Activated CD4-positive, alpha-beta memory T cell treated with anti-CD3 and anti-CD28 coated beads for 36 hours (primary cell): ENCODE measurements around the gene HS6ST3. TPM values are rescaled to one million over a fixed set of nuclear protein-coding genes. Genes with fewer than 3 reads are reported as not detected.
"Not testable (repeated sequence)": the region's sequence is repeated elsewhere in the genome, so short reads cannot be mapped to it uniquely, and the experiment has no call there.

ENCODE experiments used
- CTCF ChIA-PET: fragments of 350-600 bp; sonication (Branson Sonifier 250); formaldehyde crosslinking; loops from one replicate; lab custom pipeline; 2021; ENCODE audit warnings: antibody characterized with exemption, inconsistent platforms; lab: Charles Lee
- POLR2A ChIA-PET: fragments of 350-600 bp; sonication (Branson Sonifier 250); formaldehyde crosslinking; loops from one replicate; lab custom pipeline; 2021; ENCODE audit warnings: antibody characterized with exemption; lab: Charles Lee
- DNase-seq: peaks from one replicate; pipeline ENCODE4 v3.0.0-alpha.2; 2020
- H3K27ac Mint-ChIP-seq: one replicate; pipeline ENCODE4 v1.8.0; 2021; ENCODE audit warnings: mixed read lengths
- H3K27me3 Mint-ChIP-seq: one replicate; pipeline ENCODE4 v1.8.0; 2021; ENCODE audit warnings: mixed read lengths
- H3K36me3 Mint-ChIP-seq: one replicate; pipeline ENCODE4 v1.8.0; 2021; ENCODE audit warnings: mixed read lengths
- H3K4me1 Mint-ChIP-seq: one replicate; pipeline ENCODE4 v1.8.0; 2021; ENCODE audit warnings: low read depth, mixed read lengths
- H3K4me3 Mint-ChIP-seq: one replicate; pipeline ENCODE4 v1.8.0; 2021; ENCODE audit warnings: mild to moderate bottlenecking, mixed read lengths
- H3K9me3 Mint-ChIP-seq: one replicate; pipeline ENCODE4 v1.8.0; 2021; ENCODE audit warnings: mixed read lengths
- intact Hi-C: fragments of 100-400 bp; cut with micrococcal nuclease; formaldehyde crosslinking; loops from one replicate; pipeline ENCODE4 v1.15.1; 2023
- total RNA-seq, 2 experiments: library from RNA; stranded (reverse); gene quantifications; one replicate each; pipeline ENCODE4 v1.2.3, GENCODE V29; 2021

The HS6ST3 gene
- total RNA-seq, 2 experiments from 2014 or later = not detected

DNA sequence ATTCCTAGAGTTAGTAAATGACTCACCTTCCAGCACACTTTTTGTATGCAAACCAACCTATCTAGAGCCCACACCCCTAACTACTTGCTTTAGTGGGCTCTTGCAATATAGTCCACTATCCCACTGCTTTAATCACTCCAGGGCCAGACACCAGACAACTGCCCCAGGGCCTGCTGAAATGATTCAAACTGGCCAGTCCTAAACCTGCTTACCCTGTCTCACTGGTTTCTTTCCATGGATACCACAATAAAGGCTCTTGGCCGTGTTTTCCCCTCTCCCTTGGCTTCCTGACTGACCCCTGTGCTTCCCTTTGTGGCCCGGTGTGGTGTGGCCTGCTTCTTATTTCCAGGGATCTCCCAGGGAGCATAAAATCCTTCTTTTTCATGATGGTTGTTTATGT is 14.6 kb downstream of the HS6ST3 start:
- H3K4me3 Mint-ChIP-seq = no peak overlapping the region
- DNase-seq = no peak
- ChIA-PET POLR2A (no interaction called here), CTCF (no interaction called here)
- intact Hi-C loops = no loop called here
- no peak overlapping the region for H3K27ac Mint-ChIP-seq
- no peaks in the 10 kb centered on the region for H3K27me3 Mint-ChIP-seq
- no peaks in the 10 kb centered on the region for H3K36me3 Mint-ChIP-seq
- no peaks in the 10 kb centered on the region for H3K4me1 Mint-ChIP-seq
- H3K9me3 Mint-ChIP-seq = peaks cover 25% of the 10 kb centered on the region

DNA sequence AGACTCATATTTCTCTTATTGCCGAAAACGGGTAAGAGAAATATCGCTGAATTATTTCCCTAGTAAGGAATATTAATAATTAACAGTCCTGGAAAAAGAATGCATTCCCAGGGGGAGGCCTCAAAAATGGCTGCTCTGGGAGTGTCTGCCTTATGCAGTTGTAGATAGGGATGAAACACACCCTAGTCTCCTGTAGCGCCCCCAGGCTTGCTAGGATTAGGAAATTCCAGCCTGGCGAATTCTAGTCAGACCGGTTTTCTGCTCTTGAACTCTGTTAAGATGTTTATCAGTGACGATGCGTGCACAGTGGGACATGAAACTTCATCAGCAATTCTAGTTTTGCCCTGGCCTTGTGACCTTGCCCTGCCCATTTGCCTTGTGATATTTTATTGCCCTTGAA is 18.2 kb downstream of the HS6ST3 start:
- H3K27me3 Mint-ChIP-seq, H3K36me3 Mint-ChIP-seq, H3K27ac Mint-ChIP-seq, H3K4me3 Mint-ChIP-seq, H3K4me1 Mint-ChIP-seq, DNase-seq, POLR2A ChIA-PET, intact Hi-C loops, CTCF ChIA-PET: not testable (repeated sequence)
- H3K9me3 Mint-ChIP-seq = peaks cover 28% of the 10 kb centered on the region

DNA sequence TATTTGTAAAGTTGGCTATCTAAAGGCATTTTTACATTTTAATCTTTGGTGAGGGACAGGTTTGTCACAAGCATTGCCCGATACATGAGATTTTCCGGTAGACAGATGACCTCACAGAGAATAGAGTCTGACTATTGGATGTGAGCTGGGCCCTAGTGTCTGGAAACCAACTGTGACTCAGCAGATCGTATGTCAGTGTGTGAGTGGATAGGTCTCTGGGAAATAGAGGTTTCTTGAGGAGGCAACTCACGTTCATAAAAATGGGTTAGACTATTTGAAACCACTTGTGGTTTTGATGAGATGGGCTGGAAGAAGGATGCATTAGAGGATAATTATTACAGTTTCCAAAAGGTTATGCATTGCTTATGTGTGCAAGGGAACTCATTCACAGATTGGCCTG is 19.2 kb downstream of the HS6ST3 start:
- DNase-seq = no peak
- Mint-ChIP-seq H3K9me3 (peaks cover 28% of the 10 kb centered on the region), H3K4me3 (no peak overlapping the region), H3K4me1 (no peaks in the 10 kb centered on the region), H3K27me3 (no peaks in the 10 kb centered on the region), H3K27ac (no peak overlapping the region), H3K36me3 (no peaks in the 10 kb centered on the region)
- intact Hi-C loops = no loop called here
- POLR2A ChIA-PET = no interaction called here
- CTCF ChIA-PET = no interaction called here

DNA sequence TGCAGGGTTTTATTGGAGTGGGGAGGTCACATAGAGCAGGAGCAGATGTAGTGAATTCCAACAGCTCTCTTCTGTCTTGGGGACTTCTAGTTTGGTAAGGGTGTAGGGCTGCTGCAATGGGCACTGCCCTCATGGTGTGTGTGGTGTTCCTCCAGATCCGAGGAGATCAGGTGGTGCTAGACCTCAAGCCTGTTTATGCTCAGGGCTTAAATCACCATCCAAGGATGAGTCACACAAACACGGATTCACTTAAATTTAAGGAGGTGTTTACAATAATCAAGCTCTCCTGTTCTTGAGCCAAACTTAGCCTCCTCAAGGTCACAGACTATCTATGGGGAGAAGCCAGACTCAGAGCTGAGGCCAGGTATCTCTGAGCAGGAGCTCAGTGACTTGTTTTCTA is 23.0 kb downstream of the HS6ST3 start:
- no peak overlapping the region for H3K27ac Mint-ChIP-seq
- H3K4me1 Mint-ChIP-seq = no peaks in the 10 kb centered on the region
- no peak for DNase-seq
- H3K27me3 Mint-ChIP-seq = no peaks in the 10 kb centered on the region
- ChIA-PET CTCF (no interaction called here), POLR2A (no interaction called here)
- H3K4me3 Mint-ChIP-seq = no peak overlapping the region
- intact Hi-C loops = no loop called here
- H3K9me3 Mint-ChIP-seq = peaks cover 13% of the 10 kb centered on the region
- H3K36me3 Mint-ChIP-seq = no peaks in the 10 kb centered on the region

DNA sequence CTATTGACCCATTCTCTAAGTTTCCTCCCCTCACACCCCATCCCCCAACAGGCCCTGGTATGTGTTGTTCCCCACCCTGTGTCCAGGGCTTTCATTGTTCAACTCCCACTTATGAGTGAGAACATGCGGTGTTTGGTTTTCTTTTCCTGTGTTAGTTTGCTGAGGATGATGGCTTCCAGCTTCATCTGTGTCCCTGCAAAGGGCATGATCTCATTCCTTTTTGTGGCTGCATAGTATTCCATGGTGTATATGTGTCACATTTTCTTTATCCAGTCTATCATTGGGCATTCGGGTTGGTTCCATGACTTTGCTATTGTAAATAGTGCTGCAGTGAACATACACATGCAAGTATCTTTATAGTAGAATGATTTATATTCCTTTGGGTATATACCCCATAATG is 25.5 kb downstream of the HS6ST3 start:
- CTCF ChIA-PET, intact Hi-C loops, H3K27ac Mint-ChIP-seq: not testable (repeated sequence)

DNA sequence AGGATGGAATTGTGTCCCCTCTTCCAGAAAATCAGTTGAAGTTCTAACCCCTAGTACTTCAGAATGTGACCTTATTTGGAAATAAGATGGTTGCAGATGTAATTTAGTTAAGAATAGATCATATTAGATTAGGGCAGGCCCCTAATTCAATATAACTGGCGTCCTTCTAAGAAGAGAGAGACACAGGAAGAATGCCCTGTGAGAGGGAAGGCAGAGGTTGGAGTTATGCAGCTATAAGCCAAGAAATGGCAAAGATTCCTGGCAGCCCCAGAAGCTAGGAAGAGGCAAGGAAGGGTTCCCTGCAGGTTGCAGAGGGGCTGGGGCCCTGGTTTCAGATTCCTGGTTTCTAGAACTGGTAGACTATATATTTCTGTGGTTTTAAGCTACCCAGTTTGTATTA is 30.0 kb downstream of the HS6ST3 start:
- ChIA-PET POLR2A (no interaction called here), CTCF (no interaction called here)
- intact Hi-C loops = no loop called here
- no peak overlapping the region for H3K27ac Mint-ChIP-seq
- H3K27me3 Mint-ChIP-seq = no peaks in the 10 kb centered on the region
- H3K4me3 Mint-ChIP-seq = no peak overlapping the region
- no peaks in the 10 kb centered on the region for H3K9me3 Mint-ChIP-seq
- no peak for DNase-seq
- no peaks in the 10 kb centered on the region for H3K36me3 Mint-ChIP-seq
- H3K4me1 Mint-ChIP-seq = no peaks in the 10 kb centered on the region

More for the DNA sequence above, 25.5 kb downstream of the HS6ST3 start:
- POLR2A ChIA-PET, DNase-seq, H3K36me3 Mint-ChIP-seq, H3K27me3 Mint-ChIP-seq, H3K4me1 Mint-ChIP-seq, H3K9me3 Mint-ChIP-seq, H3K4me3 Mint-ChIP-seq: not testable (repeated sequence)

DNA sequence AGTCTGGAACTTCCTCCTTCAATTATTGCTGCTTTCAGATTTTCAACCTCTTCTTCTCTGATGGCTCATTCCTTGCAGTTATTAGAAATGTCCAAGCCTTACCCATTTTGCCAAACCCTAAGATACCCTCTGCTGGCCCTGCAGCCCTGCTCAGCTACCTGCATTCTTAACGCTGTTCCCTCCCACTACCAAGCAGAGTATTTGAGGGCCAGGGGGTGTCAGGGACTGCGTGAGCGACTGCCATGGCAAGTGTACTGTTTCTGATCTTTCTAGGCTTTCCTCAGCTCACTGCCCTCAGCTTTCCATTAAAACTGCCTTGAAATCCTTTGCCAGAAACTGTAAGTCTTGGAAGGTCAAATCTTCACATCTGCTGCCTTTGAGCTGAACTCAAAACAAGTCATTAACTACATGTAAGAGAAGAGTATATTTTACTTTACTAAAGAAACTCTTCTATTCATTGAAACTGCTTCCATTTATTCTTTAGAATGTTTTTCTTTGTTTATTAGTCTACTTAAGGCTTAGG is 41.0 kb downstream of the HS6ST3 start:
- Mint-ChIP-seq H3K27me3 (no peaks in the 10 kb centered on the region), H3K27ac (no peak overlapping the region), H3K9me3 (peaks cover 3% of the 10 kb centered on the region), H3K36me3 (no peaks in the 10 kb centered on the region), H3K4me1 (no peaks in the 10 kb centered on the region), H3K4me3 (no peak overlapping the region)
- no peak for DNase-seq
- CTCF ChIA-PET = no interaction called here
- POLR2A ChIA-PET = no interaction called here
- intact Hi-C loops = no loop called here

DNA sequence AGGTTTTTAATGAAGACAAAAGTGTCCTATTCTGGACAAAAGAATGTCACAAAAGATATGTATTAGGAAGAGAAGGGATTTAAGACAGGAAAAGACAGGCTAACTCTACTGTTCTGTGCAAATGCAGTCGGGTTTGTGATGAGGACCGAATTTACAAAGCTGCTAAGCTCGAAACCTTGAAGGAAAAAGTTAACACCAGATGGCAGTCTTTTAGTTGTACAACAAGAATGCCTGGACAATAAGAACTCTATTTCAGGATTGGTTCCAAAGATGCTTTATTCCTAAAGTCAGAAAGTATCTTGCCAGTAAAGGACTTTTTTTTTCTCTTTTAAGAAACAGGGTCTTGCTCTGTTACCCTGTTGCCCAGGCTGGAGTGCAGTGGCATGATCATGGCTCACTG is 51.1 kb downstream of the HS6ST3 start:
- ChIA-PET CTCF (interaction anchor here (0.6 kb wide), 1 partner anchor 52 kb away, joined by 3 read pairs; no protein-coding TSS in a partner anchor), POLR2A (no interaction called here)
- Mint-ChIP-seq H3K27me3 (no peaks in the 10 kb centered on the region), H3K9me3 (no peaks in the 10 kb centered on the region), H3K27ac (no peak overlapping the region), H3K36me3 (no peaks in the 10 kb centered on the region), H3K4me3 (no peak overlapping the region), H3K4me1 (no peaks in the 10 kb centered on the region)
- DNase-seq = no peak
- intact Hi-C loops = no loop called here

DNA sequence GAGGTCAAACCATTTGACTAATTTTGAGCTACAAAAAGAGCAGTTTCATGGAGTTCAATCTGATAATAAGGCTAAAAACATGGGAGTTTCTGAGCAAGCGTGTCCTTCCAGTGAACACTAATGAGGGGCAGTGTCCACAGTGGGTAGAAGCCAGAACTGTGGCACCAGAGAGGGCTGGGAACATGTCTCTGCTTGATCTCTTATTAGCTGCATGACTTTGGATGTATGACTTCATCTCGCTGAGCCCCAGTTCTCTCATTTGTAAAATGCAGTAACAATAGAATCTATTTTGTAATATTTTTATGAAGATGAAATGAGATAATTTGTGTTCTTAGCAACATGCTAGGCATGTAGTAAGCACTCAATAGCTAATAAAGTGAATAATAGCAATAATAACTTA is 69.8 kb downstream of the HS6ST3 start:
- no peak for DNase-seq
- no peaks in the 10 kb centered on the region for H3K27me3 Mint-ChIP-seq
- H3K4me3 Mint-ChIP-seq = no peak overlapping the region
- H3K9me3 Mint-ChIP-seq = no peaks in the 10 kb centered on the region
- ChIA-PET CTCF (no interaction called here), POLR2A (no interaction called here)
- no peaks in the 10 kb centered on the region for H3K36me3 Mint-ChIP-seq
- H3K27ac Mint-ChIP-seq = no peak overlapping the region
- intact Hi-C loops = no loop called here
- no peaks in the 10 kb centered on the region for H3K4me1 Mint-ChIP-seq

DNA sequence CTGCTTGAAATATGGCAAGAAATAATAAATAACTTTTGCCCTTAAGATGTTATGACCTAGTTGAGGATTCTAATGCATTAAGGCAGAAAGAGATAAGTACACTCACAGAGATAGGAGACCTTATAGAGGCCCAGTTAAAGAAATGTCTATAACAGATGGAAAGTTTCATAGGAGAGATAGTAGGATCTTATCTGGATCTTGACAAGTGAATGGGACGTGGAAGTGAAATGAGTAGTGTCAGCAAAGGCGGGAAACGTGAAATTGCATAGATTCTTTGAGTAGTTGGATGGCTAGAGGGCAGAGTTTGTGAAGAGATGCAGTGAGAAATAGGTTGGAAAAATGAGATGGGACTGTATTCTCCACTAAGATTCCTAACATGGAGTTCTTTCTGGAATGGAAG is 71.2 kb downstream of the HS6ST3 start:
- no peak overlapping the region for H3K27ac Mint-ChIP-seq
- H3K27me3 Mint-ChIP-seq = no peaks in the 10 kb centered on the region
- ChIA-PET CTCF (no interaction called here), POLR2A (no interaction called here)
- intact Hi-C loops = no loop called here
- H3K36me3 Mint-ChIP-seq = no peaks in the 10 kb centered on the region
- H3K4me3 Mint-ChIP-seq = no peak overlapping the region
- no peaks in the 10 kb centered on the region for H3K9me3 Mint-ChIP-seq
- no peaks in the 10 kb centered on the region for H3K4me1 Mint-ChIP-seq
- no peak for DNase-seq

DNA sequence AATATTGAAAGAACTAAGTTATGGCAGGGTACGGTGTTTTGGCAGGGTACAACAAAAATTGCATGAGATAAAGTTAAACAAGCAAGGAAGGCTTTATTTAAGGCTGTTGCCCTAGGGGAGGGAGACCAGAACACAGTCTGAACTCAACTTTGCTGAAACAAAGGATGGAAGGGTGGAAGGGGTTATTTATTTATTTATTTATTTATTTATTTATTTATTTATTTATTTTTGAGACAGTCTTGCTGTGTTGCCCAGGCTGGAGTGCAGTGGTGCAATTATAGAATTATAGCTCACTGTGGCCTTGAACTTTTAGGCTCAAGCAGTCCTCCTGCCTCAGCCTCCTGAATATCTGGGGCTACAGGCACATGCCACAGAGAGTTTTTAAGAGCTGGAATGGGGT is 75.9 kb downstream of the HS6ST3 start:
- Mint-ChIP-seq H3K27ac (no peak overlapping the region), H3K27me3 (no peaks in the 10 kb centered on the region), H3K9me3 (no peaks in the 10 kb centered on the region), H3K4me1 (no peaks in the 10 kb centered on the region), H3K36me3 (no peaks in the 10 kb centered on the region), H3K4me3 (no peak overlapping the region)
- CTCF ChIA-PET = no interaction called here
- DNase-seq = no peak
- POLR2A ChIA-PET = no interaction called here
- intact Hi-C loops = no loop called here

DNA sequence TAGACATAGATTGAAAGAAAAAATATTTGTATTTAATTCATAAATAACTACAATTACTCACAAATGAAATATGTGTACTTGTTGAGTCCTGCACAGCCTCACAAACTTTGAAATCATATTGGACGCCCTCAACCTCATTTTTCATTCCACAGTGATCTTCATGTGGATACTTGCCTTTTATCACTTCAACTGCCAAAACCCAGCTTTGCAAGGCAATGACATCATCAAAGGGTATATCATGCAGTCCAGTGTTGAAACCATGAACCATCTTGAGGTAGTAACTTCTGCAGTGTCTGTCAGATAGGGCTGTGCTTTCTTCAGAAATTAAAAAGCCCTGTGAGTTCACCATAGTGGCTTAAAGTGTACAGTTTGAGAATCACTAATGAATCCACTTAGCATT is 82.2 kb downstream of the HS6ST3 start:
- no peaks in the 10 kb centered on the region for H3K36me3 Mint-ChIP-seq
- ChIA-PET CTCF (no interaction called here), POLR2A (no interaction called here)
- no peak for DNase-seq
- intact Hi-C loops = no loop called here
- H3K27ac Mint-ChIP-seq = no peak overlapping the region
- no peaks in the 10 kb centered on the region for H3K4me1 Mint-ChIP-seq
- no peak overlapping the region for H3K4me3 Mint-ChIP-seq
- H3K9me3 Mint-ChIP-seq = no peaks in the 10 kb centered on the region
- no peaks in the 10 kb centered on the region for H3K27me3 Mint-ChIP-seq

DNA sequence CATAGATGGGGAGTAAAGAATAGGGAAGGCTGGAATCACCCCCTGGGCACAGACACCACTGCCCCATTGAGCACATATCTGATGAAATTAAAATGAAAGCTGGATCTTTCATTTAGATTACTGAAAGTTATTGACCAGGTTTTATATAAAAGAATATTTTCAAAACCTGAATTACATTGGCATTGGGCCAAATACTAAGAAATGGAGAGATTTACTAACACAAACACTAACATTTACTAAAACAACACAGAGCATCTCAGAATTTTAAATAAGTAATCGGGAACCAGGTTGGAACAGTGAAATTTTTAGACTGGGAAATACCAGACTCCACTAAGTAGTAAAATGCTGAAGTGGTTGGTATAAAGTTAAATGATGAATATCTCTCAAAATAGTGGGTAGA is 88.9 kb downstream of the HS6ST3 start:
- ChIA-PET CTCF (no interaction called here), POLR2A (no interaction called here)
- Mint-ChIP-seq H3K4me1 (no peaks in the 10 kb centered on the region), H3K27ac (no peak overlapping the region), H3K36me3 (no peaks in the 10 kb centered on the region), H3K4me3 (no peak overlapping the region), H3K9me3 (no peaks in the 10 kb centered on the region), H3K27me3 (no peaks in the 10 kb centered on the region)
- intact Hi-C loops = no loop called here
- DNase-seq = no peak
